Stimulated activated CD8-positive, alpha-beta memory T cell treated with anti-CD3 and anti-CD28 coated beads, Interleukin-4, amount 100 ng/mL, for 4 hours (primary cell): ENCODE data around the gene RBMS2.

ENCODE experiments used
- DNase-seq, 2 donors: peaks; one replicate each; pipeline ENCODE4 v3.0.0-alpha.2; 2020; ENCODE audit warnings: low read depth in 2 of 2, low spot score in 1 of 2

The RBMS2 gene

DNA sequence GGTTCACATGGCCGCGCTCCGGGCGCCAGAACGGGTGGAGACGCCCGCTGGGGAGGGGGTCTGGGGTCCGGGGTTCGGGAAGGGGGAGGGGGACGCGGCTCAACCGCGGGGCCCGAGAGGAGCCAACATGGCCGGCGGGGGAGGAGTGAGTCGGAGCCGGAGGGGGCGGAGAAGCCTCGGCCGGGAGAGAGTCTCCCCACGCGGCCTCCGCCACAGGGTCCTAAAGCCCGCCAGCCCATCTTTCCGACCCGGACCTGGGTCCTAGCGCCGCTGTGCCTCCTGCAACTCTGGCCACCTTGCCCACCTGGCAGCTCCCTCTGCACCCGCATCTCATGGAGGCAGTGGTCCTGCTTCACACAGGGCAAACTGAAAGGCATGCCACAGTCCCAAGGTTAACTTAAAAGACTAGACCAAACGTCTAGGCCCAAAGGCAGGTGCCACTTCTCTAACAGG, 108.6 kb downstream of the RBMS2 start, which contains the start of gene BAZ2A:
Gene BAZ2A, minus strand, starts transcription at position 147 of the 453 bp plus-strand sequence. CDS start 12,796 bp downstream, outside the sequence.
- peak; percentile 58 to 73 for DNase-seq

DNA sequence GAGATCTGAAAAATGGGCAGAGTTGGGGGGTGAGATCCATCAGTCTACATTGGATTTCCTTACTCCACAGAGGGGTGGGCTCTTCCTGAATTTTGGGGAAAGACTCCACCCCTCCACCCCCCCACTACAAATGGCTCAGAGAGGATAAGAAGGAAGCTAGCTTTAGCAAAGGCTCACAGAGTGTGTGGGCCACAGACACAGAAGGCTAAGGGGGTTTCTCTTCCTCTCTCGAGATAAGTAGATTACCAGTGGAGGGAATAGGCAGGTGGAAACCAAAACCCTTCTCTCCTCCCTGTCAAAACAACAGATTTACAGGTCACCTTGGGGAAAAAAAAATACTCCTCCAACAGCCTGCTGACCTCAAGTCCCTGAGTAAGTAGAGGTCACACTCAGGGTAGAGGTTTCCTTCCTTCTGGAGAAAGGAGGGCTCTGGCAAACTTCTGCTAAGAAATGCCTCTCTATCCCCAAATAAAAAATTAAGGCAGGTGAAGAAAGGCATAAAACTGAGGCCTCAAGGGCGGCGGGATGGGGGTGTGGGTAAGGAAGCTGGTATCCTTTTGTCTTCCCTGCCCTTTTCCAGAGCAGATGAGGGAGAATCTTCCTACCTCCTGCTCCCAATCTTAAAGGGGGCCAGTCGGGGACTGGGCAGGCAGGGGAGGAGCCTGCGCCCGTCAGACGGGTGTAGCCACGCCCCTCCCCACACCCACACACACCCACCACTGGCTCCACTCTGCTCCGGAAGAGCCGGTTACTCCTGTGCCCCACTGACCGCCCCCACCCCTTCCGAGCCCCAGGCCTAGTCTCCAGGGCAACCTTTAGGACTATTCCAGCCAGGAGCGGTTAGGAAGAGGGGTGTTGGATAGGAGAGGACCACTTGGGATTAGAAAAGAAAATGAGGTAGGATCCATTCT, 110.4 kb downstream of the RBMS2 start:
- peak in 1 of 2 donors; percentile 56 for DNase-seq

GRCh38 chr12:56632701-56633467, 111.3 kb downstream of the RBMS2 start:
- DNase-seq, result no peak

- DNase-seq, result no peak
Observed at GRCh38 chr12:56633468-56634241, 112.0 kb downstream of the RBMS2 start.

DNA sequence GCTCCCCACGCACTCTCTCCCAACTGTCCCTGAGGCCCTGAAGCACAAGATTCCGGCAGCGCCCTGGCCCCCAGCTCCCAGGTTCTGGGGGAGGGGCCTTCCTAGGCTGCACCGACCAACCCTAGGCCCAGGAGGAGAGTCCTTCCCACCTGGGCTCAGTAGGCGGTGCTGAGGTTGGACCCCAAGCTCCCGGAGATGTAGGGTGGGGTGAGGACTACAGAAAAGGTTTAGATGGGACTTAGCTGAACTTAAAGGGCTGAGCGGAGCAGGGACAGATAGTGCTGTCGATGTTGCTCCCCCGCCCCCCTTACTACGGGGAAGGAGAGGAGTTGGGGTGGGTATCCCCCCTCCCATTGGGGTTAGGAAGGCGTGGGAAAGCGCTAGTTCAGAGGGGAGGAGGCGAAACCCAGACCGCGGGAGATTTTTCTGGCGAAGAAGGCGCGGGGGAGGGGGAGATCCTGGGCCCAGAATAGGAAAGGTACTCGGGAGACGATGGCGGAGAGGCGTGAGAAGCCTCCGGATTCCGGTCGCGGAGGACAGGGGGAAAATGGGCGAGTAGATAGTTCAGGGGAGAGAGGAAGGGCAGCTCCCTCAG, 112.7 kb downstream of the RBMS2 start:
- DNase-seq, result no peak

DNA sequence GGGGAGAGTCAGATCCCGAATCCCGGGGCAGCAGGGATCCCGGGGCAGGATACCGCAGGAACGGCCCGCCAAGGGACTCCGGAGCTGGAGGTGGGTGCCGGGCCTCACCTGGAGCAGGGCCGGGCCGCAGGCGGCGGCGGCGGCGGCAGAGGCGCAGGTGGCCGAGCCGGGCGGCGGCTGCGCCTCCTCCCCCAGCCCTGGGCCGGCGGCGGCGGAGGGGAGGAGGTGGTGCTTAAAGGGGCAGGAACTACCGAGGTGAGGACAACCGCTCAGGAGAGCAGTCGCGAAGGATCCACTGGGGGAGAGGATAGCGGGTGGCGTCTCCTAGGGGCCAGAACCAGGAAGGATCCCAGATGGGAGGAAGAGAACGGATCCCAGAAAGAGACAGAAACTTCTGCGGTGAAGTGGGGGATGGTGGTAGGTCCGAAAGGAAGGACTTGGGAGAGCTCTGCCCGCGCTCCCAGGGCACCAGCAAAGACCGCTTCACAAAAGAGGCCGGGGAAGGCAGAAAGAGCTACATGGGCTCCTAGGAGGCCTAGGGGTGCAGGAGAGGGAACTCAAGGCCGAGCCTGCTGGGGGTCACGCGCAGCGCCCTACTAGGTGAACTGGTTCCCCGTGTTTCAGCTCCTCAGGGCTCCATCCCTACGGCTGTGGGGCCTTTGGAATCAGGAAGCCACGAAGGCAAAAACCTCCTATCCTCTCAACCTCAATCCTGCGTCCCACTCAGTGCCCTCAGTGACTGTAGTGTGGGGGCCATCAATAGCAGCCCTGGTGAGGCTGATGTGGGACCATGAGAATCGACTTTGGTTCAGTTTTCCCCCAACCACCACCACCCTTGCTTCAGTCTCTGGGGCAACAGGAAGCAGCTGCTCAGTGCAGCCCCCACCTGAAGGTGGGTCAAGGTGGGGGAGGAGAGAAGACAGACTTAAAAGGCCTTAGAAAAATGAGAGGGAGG, 113.5 kb downstream of the RBMS2 start:
- no peak for DNase-seq

DNA sequence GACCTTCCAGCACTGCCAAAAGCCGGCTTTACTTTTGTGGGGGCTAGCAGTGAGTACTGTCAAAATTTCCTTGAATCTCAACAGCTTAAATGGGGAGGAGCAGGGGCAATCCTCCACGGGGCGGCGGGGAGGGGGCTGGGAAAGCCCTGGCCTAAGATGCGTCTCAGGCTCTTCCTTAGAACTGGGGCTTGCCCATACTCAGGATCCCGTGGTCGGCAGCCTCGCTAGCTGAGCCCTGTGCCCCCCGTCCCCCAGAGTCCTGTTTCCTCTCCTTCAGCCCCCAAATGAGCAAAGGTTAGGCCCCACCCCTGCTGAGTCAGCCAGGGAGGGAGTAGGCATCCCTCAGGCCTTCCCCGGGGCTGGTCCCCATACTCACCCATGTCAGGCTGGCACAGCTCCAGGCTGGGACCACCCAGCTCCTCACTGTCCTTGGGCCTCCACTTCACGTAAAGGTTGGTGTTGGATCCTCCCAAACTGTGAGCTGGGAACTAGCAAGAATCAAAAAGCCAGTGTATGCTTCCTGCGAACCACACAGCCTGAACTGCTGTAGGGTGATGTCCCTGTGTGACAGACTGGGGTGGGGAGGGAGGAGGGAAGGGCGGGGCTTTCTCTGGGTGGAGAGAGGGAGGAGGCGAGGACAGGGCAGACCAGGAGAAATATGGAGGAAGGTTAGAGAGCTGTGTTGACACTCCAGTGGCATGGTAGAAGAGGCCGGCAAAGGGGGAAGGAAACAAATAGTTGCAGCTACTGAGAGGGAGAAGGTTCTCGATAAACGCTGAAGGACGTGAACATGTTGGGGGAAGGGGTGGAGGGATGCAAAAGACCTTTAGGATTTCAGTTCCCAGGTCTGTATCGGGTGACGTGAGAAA, 114.4 kb downstream of the RBMS2 start:
- peak; percentile 66 to 69 for DNase-seq

DNA sequence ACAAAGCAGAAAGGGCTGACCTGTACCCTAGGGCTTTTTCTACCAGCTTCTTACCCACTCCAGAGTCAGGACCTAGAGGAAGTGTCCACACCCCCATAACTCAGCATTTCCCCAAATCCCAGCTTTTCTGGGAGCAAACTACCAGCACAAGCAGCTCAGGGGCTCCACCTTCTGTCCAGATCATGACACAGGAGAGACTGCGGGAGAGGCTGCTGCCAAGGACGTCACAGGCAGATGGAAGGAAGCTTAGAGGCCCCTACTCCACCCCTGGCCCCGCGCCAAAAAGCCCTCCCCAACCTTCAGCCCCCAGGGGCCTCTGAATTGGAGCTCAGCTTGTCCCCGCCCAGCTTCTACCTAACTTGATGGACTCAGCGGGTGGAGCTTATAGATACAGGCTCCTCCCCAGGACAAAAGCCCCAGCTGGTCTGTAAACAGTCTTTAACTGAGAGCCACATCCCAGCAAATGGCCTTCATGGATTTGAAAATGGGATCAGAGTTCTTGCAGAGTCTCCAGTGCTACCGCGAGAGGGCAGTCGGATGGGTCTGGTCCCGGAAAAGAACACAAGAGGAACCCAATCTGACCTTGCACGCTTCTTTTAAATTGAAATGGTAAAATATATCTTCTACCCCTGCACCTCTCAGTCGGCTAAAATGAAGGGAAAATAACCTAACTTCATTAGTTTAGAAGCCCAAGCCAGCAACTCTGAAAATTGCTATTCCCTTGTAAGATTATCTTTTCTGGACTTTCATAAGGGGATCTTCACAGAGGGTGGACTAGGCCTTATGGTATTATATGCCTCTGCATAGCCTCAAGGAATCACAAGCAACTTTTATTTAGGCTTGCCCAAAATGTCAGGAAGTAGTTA, 115.3 kb downstream of the RBMS2 start:
- peak; percentile 67 to 81 for DNase-seq

GRCh38 chr12:56637621-56638020, 116.0 kb downstream of the RBMS2 start:
- DNase-seq, result no peak

DNA sequence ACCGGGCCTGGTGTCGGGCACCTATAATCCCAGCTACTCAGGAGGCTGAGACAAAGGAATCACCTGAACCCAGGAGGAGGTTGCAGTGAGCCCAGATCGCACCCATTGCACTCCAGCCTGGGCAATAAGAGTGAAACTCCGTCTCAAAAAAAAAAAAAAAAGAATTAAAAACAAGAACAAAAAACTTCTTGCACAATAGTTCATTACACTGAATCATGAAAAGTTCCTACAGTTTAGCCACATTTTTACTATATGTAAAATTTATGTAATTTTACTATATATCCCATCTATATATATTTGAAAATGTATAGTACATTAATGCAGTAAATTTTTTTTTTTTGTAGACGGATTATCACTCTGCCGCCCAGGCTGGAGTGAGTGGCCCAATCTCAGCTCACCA, 119.6 kb downstream of the RBMS2 start:
- no peak for DNase-seq

GRCh38 chr12:56644654-56645053, 123.0 kb downstream of the RBMS2 start:
- DNase-seq, result no peak

DNA sequence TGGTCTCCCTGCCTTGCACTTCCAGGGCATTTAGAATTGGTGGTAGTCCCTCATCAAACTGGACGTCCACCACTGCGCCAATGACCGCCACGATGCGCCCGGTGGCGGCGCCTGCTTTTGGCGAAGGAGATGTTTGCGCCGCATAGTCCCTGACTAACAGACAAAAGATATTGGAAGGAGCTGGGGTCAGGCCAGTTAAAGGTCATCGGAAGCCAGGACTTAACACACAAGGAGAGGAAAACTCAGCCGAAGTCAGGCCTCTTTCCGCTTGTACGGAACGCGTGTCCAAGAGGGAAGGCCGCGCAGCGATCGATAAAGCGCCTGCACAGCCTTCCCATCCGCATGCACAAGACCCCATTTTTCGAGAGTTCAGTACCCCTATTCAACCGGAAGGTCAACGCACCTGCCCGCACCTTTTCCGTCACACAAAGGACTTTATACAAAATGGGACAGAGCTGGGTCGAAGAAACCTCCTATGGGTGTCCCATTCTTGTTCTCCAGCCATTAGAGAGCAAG, 123.6 kb downstream of the RBMS2 start:
- no peak for DNase-seq
